GM13976 (cell line): ENCODE results near the gene ABHD15.

Experiments
- DNase-seq: peaks from one replicate; pipeline ENCODE4 v3.0.0; 2012; ENCODE audit warnings: low spot score
- CTCF ChIP-seq: IDR thresholded peaks from 2 replicates; pipeline ENCODE4 v1.5.1; 2012; ENCODE audit warnings: borderline replicate concordance, mild to moderate bottlenecking; ENCODE audit not compliant: insufficient read depth; ENCODE audit errors: extremely low read depth, missing control alignments, control extremely low read depth
- in situ Hi-C: fragments of 300-500 bp; cut with MboI; formaldehyde crosslinking; loops from one replicate; pipeline ENCODE4 v1.12.0; 2022; ENCODE audit warnings: low sequenced_read_pairs, mixed read lengths, inconsistent platforms; ENCODE audit not compliant: unreplicated experiment

Gene ABHD15

GRCh38 chr17:29607557-29608195 is 40.8 kb upstream of the ABHD15 start:
- DNase-seq, result no peak
- in situ Hi-C loops, result no loop called here
- no peak for TF ChIP-seq CTCF

DNA sequence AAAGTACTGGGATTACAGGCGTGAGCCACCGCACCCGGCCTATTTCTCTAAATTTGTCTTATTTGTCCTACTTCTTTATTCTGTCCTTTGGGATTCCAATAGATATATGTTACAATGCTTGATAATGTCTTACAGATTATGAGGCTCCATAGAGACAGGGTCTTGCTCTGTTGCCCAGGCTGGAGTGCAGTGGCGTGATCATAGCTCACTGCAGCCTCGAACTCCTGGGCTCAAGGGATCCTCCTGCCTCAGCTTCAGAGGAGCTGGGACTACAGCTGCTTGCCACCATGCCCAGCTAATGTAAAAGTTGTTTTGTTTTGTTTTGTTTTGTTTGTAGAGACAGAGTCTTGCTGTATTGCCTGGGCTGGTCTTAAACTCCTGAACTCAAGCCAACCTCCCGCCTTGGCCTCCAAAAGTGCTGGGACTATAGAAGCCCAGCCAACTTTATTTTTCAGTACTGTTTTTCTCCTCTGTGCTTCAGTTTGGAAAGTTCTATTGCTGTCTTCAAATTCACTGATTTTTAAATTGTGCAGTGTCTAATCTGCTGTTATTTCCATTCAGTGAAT is 36.4 kb upstream of the ABHD15 start:
- in situ Hi-C loops, result no loop called here
- no peak for DNase-seq
- no peak for TF ChIP-seq CTCF

DNA sequence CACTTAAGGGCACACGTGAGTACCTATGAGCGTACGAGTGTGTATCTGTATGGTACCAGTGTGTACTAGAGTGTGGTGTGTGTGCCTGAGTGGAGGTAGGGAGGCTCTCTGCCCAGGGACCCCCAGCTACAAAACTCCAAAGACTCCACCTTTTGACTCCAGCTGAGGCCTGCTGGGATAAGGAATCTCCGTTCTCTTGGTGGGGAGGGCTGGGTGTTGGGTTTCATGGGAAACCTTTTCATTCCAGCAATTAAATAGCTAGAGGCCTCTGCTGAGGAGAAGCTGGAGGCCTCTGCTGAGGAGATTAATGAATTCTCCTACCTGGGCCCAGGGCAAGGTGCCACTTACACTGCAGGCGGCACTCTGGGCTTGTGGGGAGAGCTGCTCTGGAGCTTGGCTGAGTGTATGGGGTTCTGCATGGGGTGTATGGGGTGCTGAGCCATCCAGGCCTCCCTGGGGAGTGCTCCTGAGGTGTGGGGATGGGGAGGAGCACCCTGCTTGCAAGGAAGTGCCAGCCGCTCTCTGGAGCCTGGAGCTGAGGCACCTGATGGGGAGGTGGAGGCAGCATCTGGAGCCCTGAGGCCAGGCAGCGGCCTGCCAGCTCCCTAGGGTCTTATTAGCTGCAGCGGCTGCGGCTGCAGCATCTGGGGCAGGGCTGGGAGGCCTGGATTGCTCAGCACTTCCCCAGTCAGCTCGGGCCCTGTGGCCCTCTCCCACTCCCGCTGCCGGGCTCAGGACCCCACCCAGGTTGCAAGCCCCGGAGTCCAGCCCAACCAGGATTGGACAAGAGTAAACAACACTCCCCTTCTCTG is 30.7 kb upstream of the ABHD15 start:
- no peak for DNase-seq
- TF ChIP-seq CTCF, result no peak
- in situ Hi-C loops, result no loop called here

DNA sequence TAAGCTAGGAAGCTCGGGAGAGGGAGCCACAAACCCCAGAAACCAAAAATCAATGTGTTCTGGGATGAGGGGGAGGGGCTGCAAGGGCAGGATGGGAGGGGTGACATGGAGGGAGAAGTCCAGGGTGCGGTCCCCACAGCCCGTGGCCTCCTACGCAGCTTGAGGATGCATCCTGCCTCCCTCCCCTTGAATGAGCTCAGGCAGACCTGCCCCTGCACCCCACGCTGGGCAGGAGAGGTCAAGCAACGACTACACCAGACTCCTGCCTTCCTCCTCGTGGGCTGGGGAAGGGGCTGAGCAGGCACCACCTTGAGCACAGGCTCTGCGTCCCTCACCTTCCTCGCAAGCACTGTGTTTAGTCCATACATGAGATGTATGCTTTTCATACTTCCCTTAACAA is 30.0 kb upstream of the ABHD15 start:
- in situ Hi-C loops, result no loop called here
- no peak for DNase-seq
- TF ChIP-seq CTCF, result no peak

GRCh38 chr17:29595943-29596774 is 29.3 kb upstream of the ABHD15 start:
- DNase-seq, result no peak
- no peak for TF ChIP-seq CTCF
- in situ Hi-C loops, result no loop called here
